ENCODE data around the gene TTC39B. TPM values are rescaled to one million over a fixed set of nuclear protein-coding genes. Genes with fewer than 3 reads are reported as not detected.
A peak's percentile ranks its signal among the peaks of the same experiment; 100 is the strongest.

TTC39B gene
- total RNA-seq, 4 donors from 2014 or later, result 37.2 to 55.3 (median 45.6) TPM

- no peaks in the 10 kb centered on the region for H3K36me3 ChIP-seq
- H3K4me3 ChIP-seq, result no peak overlapping the region
- TF ChIP-seq EP300 (IDR thresholded peaks at IDR 0.05), result no peak
- no peak for TF ChIP-seq POLR2A (IDR thresholded peaks at IDR 0.05)
- no peak for TF ChIP-seq POLR2AphosphoS5 (IDR thresholded peaks at IDR 0.05)
- TF ChIP-seq, protein P1, sequence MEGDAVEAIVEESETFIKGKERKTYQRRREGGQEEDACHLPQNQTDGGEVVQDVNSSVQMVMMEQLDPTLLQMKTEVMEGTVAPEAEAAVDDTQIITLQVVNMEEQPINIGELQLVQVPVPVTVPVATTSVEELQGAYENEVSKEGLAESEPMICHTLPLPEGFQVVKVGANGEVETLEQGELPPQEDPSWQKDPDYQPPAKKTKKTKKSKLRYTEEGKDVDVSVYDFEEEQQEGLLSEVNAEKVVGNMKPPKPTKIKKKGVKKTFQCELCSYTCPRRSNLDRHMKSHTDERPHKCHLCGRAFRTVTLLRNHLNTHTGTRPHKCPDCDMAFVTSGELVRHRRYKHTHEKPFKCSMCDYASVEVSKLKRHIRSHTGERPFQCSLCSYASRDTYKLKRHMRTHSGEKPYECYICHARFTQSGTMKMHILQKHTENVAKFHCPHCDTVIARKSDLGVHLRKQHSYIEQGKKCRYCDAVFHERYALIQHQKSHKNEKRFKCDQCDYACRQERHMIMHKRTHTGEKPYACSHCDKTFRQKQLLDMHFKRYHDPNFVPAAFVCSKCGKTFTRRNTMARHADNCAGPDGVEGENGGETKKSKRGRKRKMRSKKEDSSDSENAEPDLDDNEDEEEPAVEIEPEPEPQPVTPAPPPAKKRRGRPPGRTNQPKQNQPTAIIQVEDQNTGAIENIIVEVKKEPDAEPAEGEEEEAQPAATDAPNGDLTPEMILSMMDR (IDR thresholded peaks at IDR 0.05), result no peak
- no peaks in the 10 kb centered on the region for H3K9me3 ChIP-seq
- no peaks in the 10 kb centered on the region for H3K27me3 ChIP-seq
- H3K27ac ChIP-seq, result no peak overlapping the region
- 83% methylated on average over 2 of the region's 2 CpGs for WGBS
- no peak for DNase-seq (ENCODE audit: low spot score in 2 of 2)
- H3K4me1 ChIP-seq, result peaks cover 9% of the 10 kb centered on the region
These were observed 169.9 kb downstream of the TTC39B start for GRCh38 chr9:15137089-15137488.

DNA sequence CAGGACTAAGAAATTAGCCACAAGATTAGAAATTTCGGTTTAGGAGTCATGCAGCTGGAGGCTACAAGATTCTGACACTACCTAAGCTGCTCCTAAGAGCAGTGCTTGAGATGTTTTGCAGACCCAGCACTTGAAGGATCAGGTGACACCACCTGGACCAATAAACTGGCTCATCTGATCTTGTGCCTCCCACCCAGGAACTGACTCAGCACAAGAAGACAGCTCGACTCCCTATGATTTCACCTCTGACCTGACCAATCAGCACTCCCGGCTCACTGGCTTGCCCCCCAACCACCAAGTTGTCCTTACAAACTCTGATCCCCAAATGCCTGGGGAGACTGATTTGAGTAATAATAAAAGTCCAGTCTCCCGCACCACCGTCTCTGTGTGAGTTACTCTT is 170.4 kb downstream of the TTC39B start:
- Histone ChIP-seq H3K9me3 (no peaks in the 10 kb centered on the region), H3K27ac (no peak overlapping the region), H3K27me3 (no peaks in the 10 kb centered on the region), H3K4me1 (peaks cover 9% of the 10 kb centered on the region), H3K4me3 (no peak overlapping the region), H3K36me3 (no peaks in the 10 kb centered on the region)
- no peak for DNase-seq (ENCODE audit: low spot score in 2 of 2)
- WGBS, result 86% methylated on average over 5 of the region's 5 CpGs
- TF ChIP-seq POLR2AphosphoS5 (IDR thresholded peaks at IDR 0.05) (no peak), EP300 (IDR thresholded peaks at IDR 0.05) (no peak)
- TF ChIP-seq, protein P1 (IDR thresholded peaks at IDR 0.05), result no peak

DNA sequence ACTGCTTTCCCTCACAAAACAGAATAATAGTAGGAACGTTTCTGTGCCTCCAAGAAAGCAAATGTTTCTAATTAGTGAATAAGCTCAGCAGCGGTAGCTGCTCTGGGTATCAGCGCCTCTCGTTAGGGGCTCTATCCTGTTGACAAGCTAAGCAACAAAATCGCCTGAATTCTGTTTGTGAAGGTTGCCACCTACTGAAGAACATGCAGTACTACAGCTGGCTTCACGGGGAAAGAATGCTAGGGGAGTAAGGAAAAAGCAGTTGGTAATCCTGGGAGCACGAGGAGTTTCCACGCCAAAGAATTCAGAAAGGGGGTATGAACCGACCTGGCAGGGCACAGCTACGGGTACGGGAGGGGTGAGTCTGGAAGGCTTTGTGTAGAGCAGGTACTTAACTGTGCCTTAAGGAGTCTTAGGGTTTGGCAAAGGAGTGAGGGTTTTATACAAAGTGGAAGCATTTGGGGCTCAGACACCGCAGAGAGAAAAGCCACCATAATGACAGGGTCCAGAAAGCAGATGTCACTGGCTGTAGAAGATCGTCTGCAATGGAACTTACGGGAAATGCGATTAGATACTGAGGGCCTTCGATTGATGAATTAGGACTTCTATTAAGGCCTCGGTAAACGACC is 171.7 kb downstream of the TTC39B start:
- H3K27me3 ChIP-seq, result no peaks in the 10 kb centered on the region
- no peaks in the 10 kb centered on the region for H3K9me3 ChIP-seq
- DNase-seq (ENCODE audit: low spot score in 2 of 2), result no peak
- no peak for TF ChIP-seq POLR2A (IDR thresholded peaks at IDR 0.05)
- TF ChIP-seq, protein P1 (IDR thresholded peaks at IDR 0.05), result peak; percentile 60 to 94
- no peaks in the 10 kb centered on the region for H3K36me3 ChIP-seq
- no peak overlapping the region for H3K27ac ChIP-seq
- peak overlapping the region; percentile 14 for H3K4me3 ChIP-seq
- H3K4me1 ChIP-seq, result peaks cover 9% of the 10 kb centered on the region
- 26% methylated on average over 18 of the region's 18 CpGs for whole genome bisulfite sequencing

DNA sequence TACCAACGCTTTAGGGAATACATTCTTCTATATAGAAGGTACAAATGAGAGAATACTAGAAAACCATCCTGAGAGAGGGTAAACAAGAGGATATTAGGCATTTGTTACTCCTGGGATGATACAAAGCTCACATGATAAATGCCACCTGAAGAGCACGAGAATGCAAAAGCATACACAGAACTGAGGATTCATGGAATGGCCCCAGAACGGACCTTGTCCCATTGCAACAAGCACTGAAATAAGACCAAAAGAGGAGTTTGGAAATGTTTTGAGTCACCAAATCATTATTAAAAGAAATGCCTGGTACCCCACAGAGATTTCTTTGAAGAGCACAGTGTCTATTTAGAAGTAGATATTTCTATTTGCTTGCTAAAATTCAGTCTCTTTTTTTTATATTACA is 173.5 kb downstream of the TTC39B start:
- no peak for TF ChIP-seq POLR2AphosphoS5 (IDR thresholded peaks at IDR 0.05)
- TF ChIP-seq, protein P1 (IDR thresholded peaks at IDR 0.05), result no peak
- TF ChIP-seq EP300 (IDR thresholded peaks at IDR 0.05), result no peak
- no peak for TF ChIP-seq POLR2A (IDR thresholded peaks at IDR 0.05)
- DNase-seq (ENCODE audit: low spot score in 2 of 2), result no peak
- H3K9me3 ChIP-seq, result no peaks in the 10 kb centered on the region
- H3K36me3 ChIP-seq, result no peaks in the 10 kb centered on the region
- WGBS, result 94% methylated on average over 3 of the region's 3 CpGs
- H3K27ac ChIP-seq, result no peak overlapping the region
- H3K4me3 ChIP-seq, result no peak overlapping the region
- peaks cover 9% of the 10 kb centered on the region for H3K4me1 ChIP-seq
- H3K27me3 ChIP-seq, result no peaks in the 10 kb centered on the region

- peaks cover 9% of the 10 kb centered on the region for H3K4me1 ChIP-seq
- 89% methylated on average over 5 of the region's 5 CpGs for WGBS
- H3K27ac ChIP-seq, result no peak overlapping the region
- no peak overlapping the region for H3K4me3 ChIP-seq
- no peak for DNase-seq (ENCODE audit: low spot score in 2 of 2)
- no peaks in the 10 kb centered on the region for H3K27me3 ChIP-seq
- no peaks in the 10 kb centered on the region for H3K9me3 ChIP-seq
- TF ChIP-seq, protein P1 (IDR thresholded peaks at IDR 0.05), result no peak
- H3K36me3 ChIP-seq, result no peaks in the 10 kb centered on the region
These were observed 174.9 kb downstream of the TTC39B start for GRCh38 chr9:15132091-15132490.
